T-helper 2 cell treated with Interferon-gamma antibody and Interleukin-4, amounts not matched to agents 5 μg/mL and 100 μg/mL, for 36 hours (primary cell): ENCODE measurements around the gene SH3GLB2.
"Not testable (repeated sequence)": the region's sequence is repeated elsewhere in the genome, so short reads cannot be mapped to it uniquely, and the experiment has no call there.

Experiments used
- DNase-seq: peaks from one replicate; pipeline ENCODE4 v3.0.0; 2021; ENCODE audit warnings: low spot score
- H3K27ac Mint-ChIP-seq: one replicate; pipeline ENCODE4 v1.8.0; 2021; ENCODE audit warnings: mild to moderate bottlenecking, mixed read lengths
- H3K27me3 Mint-ChIP-seq: one replicate; pipeline ENCODE4 v1.8.0; 2021; ENCODE audit warnings: low read depth, mixed read lengths
- H3K36me3 Mint-ChIP-seq: one replicate; pipeline ENCODE4 v1.8.0; 2021; ENCODE audit warnings: low read depth, mixed read lengths
- H3K4me1 Mint-ChIP-seq: one replicate; pipeline ENCODE4 v1.8.0; 2021; ENCODE audit warnings: low read depth, mixed read lengths
- H3K4me3 Mint-ChIP-seq: one replicate; pipeline ENCODE4 v1.8.0; 2022; ENCODE audit warnings: mild to moderate bottlenecking, moderate library complexity, mixed read lengths
- H3K9me3 Mint-ChIP-seq: one replicate; pipeline ENCODE4 v1.8.0; 2021; ENCODE audit warnings: mixed read lengths

The SH3GLB2 gene

DNA sequence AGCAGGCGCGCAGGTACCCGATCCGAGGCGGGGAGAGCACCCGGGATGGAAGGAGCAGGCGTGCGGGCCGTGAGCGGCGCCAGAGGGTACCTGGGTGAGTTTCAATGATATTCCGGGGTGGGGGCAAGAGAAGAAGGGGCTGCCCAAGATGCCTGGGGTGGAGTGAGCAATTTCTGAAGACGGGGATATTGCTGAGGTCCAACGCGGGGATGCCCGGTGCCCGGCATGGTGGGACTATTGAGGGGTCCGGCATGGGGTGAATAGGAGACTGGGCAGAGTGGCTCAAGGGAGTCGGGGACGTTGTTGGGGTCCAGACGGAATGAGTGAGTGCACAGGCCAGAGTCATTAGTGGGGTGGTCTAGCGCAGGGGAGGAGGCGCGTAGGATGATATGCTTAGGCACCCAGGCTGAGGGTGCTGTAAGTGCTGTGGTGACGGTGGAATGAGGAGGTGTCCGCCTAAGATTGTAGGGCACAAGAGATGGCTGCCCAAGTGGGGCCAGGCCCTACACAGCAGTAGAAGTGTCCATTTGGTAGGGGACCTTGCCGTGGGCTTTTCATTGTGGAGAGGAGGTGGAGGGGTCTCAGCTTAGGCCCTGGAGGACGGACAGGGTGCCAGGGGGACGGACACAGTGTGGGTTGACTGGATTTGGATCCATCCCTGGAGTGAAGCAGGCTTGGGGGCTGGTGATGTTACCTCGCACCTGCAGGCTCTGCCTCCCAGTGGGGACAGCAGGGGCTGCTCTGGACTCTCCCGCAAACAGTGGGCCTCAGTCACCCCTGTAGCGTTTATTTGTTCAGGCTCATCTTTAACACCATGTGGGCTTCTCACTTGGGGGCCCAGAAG, 9.0 kb upstream of the SH3GLB2 start:
- Mint-ChIP-seq H3K27ac (peak overlapping the region; percentile 79), H3K4me1 (peaks cover 22% of the 10 kb centered on the region), H3K27me3 (no peaks in the 10 kb centered on the region), H3K4me3 (peak overlapping the region; percentile 94), H3K9me3 (no peaks in the 10 kb centered on the region), H3K36me3 (peaks cover 10% of the 10 kb centered on the region)
- no peak for DNase-seq

DNA sequence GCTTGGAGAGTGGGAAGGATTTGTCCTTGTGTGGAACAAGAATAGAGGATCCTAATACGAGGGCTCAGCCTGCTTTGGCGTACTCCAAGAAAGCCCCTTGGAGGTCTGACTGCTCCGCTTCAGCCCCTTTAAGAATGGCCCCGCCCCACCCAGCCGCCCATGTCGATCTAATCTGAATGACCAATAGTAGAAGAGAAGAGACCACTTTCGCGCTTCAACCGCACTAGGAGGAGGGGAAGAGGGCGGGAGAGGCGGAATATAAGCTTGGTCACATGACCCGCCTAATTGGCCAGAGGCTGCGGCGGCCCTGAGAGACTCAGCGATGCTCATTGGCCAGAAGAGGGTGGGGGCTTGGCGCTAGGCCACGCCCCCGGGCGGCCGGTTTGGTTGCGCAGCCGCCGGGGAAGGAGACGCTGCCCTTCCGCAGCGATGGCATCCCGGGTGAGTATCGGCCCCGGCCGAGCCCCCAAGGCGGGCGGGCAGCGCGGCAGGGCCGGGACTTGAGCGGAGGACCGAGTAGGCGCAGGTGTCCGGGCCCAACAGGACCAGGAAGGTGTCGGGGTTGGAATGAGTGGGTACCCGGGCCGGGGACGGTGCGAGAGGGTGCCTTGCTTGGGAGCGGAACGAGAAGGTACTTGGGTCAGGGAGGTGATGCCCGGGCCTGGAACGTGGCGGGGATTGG, 8.3 kb upstream of the SH3GLB2 start, which contains the start of gene MIGA2:
MIGA2 (plus strand) TSS at position 386 of the 682 bp plus-strand sequence. CDS start 3,969 bp downstream, outside the sequence.
- no peaks in the 10 kb centered on the region for H3K9me3 Mint-ChIP-seq
- peaks cover 7% of the 10 kb centered on the region for H3K36me3 Mint-ChIP-seq
- H3K27ac Mint-ChIP-seq = peak within 1 kb of the TSS; percentile 79
- H3K4me3 Mint-ChIP-seq = peak within 1 kb of the TSS; percentile 94
- peaks cover 22% of the 10 kb centered on the region for H3K4me1 Mint-ChIP-seq
- DNase-seq = peak; percentile 96
- H3K27me3 Mint-ChIP-seq = no peaks in the 10 kb centered on the region

DNA sequence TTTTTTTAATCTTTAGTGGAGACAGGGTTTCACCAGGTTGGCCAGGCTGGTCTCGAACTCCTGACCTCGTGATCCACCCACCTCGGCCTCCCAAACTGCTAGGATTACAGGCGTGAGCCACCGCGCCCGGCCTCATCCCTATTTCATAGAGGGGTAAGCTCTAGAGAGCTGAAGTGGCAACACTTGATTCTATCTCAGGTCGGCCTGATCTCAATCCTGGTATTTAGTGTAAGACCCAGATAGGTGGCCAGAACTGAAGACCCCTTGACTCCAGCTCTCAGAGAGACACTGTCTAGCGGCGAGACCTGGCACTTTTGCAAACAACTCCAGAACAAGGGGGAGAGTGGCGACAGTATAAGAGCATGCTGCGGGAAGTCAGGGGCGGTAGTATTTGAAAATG, 7.7 kb upstream of the SH3GLB2 start:
- H3K36me3 Mint-ChIP-seq, H3K9me3 Mint-ChIP-seq, DNase-seq, H3K27me3 Mint-ChIP-seq: not testable (repeated sequence)
- Mint-ChIP-seq H3K4me1 (peaks cover 22% of the 10 kb centered on the region), H3K4me3 (peak overlapping the region; percentile 94), H3K27ac (peak overlapping the region; percentile 79)

DNA sequence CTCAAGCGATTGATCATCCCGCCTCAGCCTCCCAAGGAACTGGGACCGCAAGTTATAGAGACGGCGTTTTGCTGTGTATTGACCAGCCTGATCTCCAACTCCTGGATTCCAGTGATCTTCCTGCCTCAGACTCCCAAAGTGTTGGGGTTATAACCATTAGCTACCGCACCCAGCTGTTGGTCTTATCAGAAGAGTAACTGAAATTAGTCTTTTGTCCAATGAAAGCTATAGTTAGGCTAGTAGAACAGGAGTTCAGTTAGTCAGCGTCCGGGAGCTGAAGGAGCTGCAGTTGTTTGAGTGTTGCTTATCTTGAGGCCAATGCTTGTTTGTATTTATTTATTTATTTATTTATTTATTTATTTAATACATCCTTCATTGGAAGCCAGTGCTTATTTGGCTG, 5.1 kb upstream of the SH3GLB2 start:
- Mint-ChIP-seq H3K4me3 (no peak overlapping the region), H3K36me3 (peaks cover 3% of the 10 kb centered on the region), H3K27me3 (no peaks in the 10 kb centered on the region), H3K9me3 (no peaks in the 10 kb centered on the region), H3K27ac (no peak overlapping the region), H3K4me1 (peaks cover 22% of the 10 kb centered on the region)
- no peak for DNase-seq

DNA sequence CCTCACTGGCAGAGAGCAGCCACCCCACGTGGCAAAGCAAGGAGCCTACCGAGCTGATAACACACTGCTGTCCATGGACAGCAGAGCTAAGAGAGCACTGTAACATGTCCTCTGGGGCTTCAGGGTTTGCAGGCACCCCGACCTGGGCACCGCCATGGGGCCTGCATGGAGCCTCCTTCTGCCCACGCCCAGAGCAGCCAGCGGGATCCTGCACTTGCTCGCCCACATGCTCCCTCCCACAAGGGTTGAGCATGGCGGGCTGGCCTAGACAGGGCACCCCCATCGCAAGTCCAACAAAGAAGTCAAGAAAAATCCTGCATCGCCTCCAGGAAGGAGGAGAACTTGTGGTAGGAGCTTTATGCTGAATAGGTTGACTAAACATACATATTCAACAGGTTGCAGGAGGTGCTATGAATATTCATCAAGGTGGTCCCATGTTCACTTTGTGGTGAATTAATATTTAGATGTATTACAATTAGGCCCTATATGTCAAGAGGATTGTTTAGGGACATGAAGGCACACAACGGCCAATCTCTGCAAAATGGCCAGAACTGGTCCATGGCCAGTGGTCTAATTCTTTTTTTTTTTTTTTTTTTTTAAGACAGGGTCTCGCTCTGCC, 4.5 kb upstream of the SH3GLB2 start:
- H3K4me1 Mint-ChIP-seq = peaks cover 17% of the 10 kb centered on the region
- H3K27ac Mint-ChIP-seq = no peak overlapping the region
- DNase-seq = no peak
- no peaks in the 10 kb centered on the region for H3K27me3 Mint-ChIP-seq
- no peak overlapping the region for H3K4me3 Mint-ChIP-seq
- H3K36me3 Mint-ChIP-seq = peaks cover 3% of the 10 kb centered on the region
- no peaks in the 10 kb centered on the region for H3K9me3 Mint-ChIP-seq

DNA sequence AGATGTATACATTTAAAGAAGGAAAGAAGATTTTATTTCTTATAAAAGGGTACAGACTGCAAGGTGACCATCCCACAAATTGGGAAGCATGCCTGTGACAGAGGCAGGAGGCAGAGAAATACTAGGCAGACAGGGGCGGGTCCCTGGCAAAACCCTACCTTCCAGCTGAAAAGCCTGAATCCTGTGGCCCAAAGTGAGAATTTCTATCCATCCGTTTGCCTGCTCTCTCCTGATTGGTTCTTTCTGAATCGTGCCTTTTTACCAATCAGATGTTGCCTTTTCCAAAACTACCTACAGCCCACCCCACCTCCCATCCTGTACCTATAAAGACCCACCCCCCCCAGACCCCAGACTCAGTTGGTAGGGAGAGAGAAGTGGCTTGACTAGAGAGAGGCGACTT, 3.4 kb upstream of the SH3GLB2 start:
- Mint-ChIP-seq H3K27me3 (no peaks in the 10 kb centered on the region), H3K4me3 (no peak overlapping the region), H3K36me3 (peaks cover 3% of the 10 kb centered on the region), H3K27ac (no peak overlapping the region), H3K9me3 (no peaks in the 10 kb centered on the region), H3K4me1 (peaks cover 20% of the 10 kb centered on the region)
- DNase-seq = no peak

DNA sequence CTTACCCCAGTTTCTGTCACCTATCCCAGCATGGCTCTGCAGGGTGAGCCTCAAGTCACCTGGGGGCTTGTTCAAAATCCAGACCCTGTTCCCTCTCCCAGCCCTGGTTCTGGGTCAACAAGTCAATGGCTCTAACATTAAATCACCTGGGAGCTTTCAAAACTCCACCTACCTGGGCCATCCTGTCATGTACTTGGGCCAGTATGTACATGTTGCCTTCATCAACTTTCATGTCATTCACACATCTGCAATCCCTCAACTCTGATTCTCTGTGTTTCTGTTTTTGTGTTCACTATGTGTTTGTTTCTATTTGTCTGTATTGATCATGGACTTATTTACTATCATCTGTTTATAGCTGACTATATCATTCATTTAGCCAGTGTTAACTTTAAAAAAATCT, 2.1 kb upstream of the SH3GLB2 start:
- Mint-ChIP-seq H3K36me3 (no peaks in the 10 kb centered on the region), H3K4me3 (no peak overlapping the region), H3K9me3 (no peaks in the 10 kb centered on the region), H3K27me3 (no peaks in the 10 kb centered on the region), H3K4me1 (peaks cover 23% of the 10 kb centered on the region), H3K27ac (peak overlapping the region; percentile 55)
- no peak for DNase-seq

DNA sequence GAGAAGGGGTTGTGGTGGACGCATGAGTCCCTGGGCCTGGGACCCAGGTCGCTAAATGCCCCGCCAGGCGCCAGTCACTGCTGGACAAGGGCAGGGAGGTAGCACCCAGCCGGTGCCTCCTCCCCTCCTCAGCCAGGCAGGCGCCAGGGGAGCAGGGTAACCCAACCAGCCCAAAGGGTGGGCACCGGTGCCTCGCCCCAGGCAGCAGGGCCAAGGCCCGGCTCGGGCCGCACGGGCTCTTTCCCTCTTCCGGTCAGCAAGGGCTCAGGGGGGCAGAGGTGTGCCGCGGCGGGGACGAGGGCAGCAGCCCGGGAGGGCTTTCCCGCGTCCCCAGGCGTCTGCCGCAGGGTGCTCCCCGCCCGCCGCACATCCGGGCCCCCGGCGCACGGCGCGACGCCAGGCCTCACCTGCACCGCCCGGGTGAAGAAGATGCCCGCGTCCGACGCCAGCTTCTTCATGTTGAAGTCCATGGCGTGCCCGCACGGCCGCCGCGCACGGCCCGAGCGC, 393 bp downstream of the SH3GLB2 start:
- Mint-ChIP-seq H3K9me3 (no peaks in the 10 kb centered on the region), H3K4me1 (peaks cover 25% of the 10 kb centered on the region), H3K27ac (peak overlapping the region; percentile 81), H3K27me3 (no peaks in the 10 kb centered on the region), H3K36me3 (no peaks in the 10 kb centered on the region), H3K4me3 (peak overlapping the region; percentile 93)
- DNase-seq = no peak

DNA sequence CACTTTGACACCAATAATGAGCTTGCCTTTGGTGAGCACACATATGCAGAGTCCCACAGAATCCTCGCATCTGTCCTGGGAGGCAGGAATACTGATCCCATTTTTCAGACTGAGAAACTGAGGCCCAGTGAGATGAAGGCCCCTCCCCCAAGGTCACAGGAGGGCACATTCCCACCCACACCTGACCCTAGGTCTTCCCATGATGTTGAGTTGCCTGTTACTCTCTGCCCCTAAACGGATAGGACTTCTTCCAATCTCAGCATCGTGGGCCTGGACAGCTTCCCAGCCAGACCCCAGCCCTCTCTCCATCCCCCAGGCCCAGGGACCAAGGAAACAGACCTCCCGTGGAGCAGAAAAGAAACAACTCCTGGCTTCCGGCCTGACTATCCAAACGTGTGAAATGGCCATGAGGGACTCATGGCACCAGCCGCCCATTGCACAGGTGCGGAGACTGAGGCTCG, 877 bp downstream of the SH3GLB2 start:
- H3K27me3 Mint-ChIP-seq = no peaks in the 10 kb centered on the region
- no peak for DNase-seq
- peak overlapping the region; percentile 93 for H3K4me3 Mint-ChIP-seq
- H3K4me1 Mint-ChIP-seq = peaks cover 25% of the 10 kb centered on the region
- H3K36me3 Mint-ChIP-seq = no peaks in the 10 kb centered on the region
- no peaks in the 10 kb centered on the region for H3K9me3 Mint-ChIP-seq
- peak overlapping the region; percentile 81 for H3K27ac Mint-ChIP-seq

DNA sequence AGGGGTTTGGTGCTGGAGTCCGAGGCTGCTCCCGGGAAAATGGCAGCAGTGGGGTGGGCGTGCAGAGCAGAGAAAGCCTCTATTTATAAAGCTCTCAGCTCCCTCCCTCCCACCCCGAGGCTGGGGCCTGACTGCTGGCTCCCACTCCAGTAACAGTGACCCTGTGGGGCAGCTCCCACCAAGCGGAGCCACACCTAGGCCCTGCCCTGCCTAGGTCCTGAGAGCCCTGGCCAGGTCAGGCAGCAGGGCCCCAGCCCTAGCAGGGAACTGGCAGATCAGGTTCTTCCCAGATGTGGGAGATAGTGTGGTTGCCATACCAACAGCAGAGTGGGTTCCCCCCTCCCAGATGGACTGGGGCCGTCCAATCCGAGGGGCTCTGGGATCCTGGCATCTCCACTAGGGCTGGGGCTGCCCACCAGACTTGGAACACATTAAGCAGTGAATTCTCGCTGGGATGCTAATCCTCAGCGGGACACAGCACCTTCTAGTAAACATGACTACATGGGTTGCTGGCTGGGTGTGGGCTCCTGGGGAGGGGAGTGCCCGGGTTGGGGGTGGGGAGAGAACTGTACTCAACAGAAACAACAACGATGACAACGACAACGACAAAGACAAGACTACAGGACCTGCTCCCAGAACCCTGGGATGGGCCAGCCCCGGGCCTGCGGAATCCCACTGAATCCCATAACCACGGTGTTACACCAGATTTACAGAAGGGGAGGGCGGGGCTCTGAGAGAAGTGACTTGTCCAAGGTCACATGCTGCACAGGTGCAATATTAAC, 1.5 kb downstream of the SH3GLB2 start:
- Mint-ChIP-seq H3K9me3 (no peaks in the 10 kb centered on the region), H3K4me1 (peaks cover 29% of the 10 kb centered on the region), H3K4me3 (peak overlapping the region; percentile 93), H3K27ac (peak overlapping the region; percentile 31), H3K27me3 (no peaks in the 10 kb centered on the region), H3K36me3 (peaks cover 3% of the 10 kb centered on the region)
- no peak for DNase-seq

DNA sequence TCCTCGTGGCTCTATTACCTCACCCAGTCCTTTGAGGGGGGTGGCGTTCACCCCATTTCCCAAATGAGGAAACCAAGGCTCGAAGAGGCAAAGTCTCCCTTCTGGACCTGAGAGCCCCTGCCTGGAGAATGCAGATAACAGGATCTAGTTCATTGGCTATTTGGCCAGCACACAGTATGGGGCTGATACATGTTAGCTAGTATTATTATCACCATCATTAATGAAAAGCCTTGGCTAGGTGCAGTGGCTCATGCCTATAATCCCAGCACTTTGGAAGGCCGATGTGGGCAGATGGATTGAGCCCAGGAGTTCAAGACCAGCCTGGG, 4.3 kb downstream of the SH3GLB2 start:
- no peak overlapping the region for H3K4me3 Mint-ChIP-seq
- peaks cover 7% of the 10 kb centered on the region for H3K36me3 Mint-ChIP-seq
- DNase-seq = no peak
- H3K4me1 Mint-ChIP-seq = peaks cover 29% of the 10 kb centered on the region
- no peak overlapping the region for H3K27ac Mint-ChIP-seq
- H3K9me3 Mint-ChIP-seq = no peaks in the 10 kb centered on the region
- no peaks in the 10 kb centered on the region for H3K27me3 Mint-ChIP-seq

DNA sequence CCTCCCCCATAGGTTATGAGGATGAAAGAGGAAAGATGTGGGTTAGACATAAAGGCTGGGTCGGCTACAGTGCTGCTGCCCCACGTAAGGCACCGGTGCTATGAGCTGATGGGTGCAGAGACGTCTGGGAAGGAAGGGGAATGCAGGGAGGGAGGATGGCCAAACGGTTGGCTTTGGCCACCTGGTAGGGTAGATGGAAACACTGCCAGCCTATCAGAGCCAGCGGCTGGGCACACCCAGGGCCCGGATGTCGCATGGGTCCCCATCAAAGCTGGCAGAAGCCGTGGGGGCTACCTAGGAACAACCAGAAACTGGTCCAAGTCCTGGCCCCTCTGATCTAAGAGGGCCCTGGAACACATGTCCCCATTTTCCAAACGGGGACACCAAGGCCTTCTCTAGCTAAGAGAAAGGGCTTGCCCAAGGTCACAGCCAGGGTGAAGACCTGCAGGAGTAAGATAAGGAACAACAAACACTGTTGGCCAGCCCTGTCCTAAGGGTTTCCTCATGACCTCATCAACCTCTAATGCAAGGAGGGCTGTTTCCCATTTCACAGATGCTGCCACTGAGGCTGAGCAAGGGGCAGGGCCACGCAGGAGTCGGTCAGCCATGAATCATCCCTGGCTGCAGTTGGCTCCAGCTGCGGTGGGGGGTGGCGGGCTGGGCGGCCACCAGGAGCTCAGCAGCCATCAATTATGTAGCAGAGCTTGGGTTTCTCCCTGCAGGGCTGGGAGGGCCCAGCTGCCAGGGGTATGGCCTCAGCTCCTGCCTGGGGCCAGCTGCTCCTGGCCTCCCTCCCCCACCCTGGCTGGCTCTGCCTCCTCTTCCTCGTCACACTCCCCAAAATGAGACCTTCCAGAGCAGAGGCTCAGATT, 4.9 kb downstream of the SH3GLB2 start:
- no peaks in the 10 kb centered on the region for H3K9me3 Mint-ChIP-seq
- peak overlapping the region; percentile 42 for H3K27ac Mint-ChIP-seq
- no peaks in the 10 kb centered on the region for H3K27me3 Mint-ChIP-seq
- peaks cover 29% of the 10 kb centered on the region for H3K4me1 Mint-ChIP-seq
- H3K4me3 Mint-ChIP-seq = no peak overlapping the region
- DNase-seq = no peak
- peaks cover 8% of the 10 kb centered on the region for H3K36me3 Mint-ChIP-seq

DNA sequence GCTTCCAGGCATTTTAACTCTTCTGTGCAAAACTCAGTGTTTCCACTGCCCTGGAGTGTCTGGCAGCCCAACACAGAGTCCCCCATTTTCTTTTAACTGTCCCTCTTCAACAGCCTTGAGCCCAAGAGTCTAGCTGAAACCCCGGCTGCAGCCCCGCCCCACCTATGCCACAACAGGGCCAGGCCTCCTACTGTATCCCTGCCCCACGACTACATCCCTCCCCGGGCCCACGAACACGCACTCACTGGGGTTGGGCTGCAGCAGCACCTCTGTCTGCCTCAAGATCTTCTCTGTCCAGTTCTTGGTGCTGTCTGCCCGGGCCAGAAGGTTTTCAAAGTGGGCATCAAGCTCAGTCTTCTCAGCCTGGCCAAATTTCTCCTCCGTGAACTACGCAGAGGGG, 6.1 kb downstream of the SH3GLB2 start:
- Mint-ChIP-seq H3K4me1 (peaks cover 23% of the 10 kb centered on the region), H3K27ac (peak overlapping the region; percentile 15), H3K4me3 (no peak overlapping the region), H3K36me3 (peaks cover 8% of the 10 kb centered on the region), H3K27me3 (no peaks in the 10 kb centered on the region), H3K9me3 (no peaks in the 10 kb centered on the region)
- no peak for DNase-seq
